Measurements from ENCODE around the gene DEK.

The DEK gene

GRCh38 chr6:18259675-18260447 is 4.5 kb downstream of the DEK start:
- H3K4me3 ChIP-seq (ENCODE audit: low read length), result no peak overlapping the region
- no peak for TF ChIP-seq ZNF274 (IDR thresholded peaks at IDR 0.05; ENCODE audit: low read depth, low read length)

DNA sequence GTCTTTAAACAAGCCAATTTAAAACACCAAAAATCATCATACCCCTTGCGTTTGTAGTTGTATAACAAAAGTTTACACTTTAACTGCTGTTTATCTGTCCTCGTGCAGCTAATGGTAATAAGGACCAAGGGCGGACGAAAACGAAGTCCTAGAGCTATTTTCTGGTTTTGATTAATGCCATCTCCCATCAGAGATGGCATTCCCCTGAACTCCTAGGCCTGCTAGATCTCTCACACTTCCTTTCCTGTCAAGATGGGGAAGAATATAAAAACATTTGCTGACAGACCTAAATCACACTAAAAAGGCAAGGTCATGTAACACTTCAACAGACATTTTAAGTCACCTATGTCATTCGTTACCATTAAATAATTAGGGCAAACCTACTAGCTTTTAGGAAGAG is 9.5 kb downstream of the DEK start:
- TF ChIP-seq ZNF274 (IDR thresholded peaks at IDR 0.05; ENCODE audit: low read depth, low read length), result no peak
- H3K4me3 ChIP-seq (ENCODE audit: low read length), result no peak overlapping the region

GRCh38 chr6:18253635-18254034 is 10.7 kb downstream of the DEK start:
- H3K4me3 ChIP-seq (ENCODE audit: low read length), result no peak overlapping the region
- no peak for TF ChIP-seq ZNF274 (IDR thresholded peaks at IDR 0.05; ENCODE audit: low read depth, low read length)

DNA sequence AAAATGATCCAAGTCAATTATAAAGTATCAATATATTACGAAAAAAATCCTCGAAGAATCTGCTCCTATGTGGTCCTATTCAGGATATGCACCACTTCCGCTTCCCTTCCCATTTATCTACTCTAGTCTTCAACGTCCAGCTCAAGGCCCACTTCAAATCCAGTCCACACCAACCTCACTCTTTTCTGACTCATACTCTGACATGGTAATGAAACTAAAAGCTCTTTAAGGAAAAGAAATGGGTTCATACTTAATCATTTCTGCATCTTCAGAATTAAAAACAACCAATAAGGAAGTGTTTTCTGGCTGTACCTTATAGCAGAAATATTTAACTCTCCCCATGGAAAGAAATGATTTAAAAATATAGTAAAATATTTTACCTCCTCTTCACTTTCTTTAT is 15.1 kb downstream of the DEK start:
- H3K4me3 ChIP-seq (ENCODE audit: low read length), result no peak overlapping the region
- TF ChIP-seq ZNF274 (IDR thresholded peaks at IDR 0.05; ENCODE audit: low read depth, low read length), result no peak

DNA sequence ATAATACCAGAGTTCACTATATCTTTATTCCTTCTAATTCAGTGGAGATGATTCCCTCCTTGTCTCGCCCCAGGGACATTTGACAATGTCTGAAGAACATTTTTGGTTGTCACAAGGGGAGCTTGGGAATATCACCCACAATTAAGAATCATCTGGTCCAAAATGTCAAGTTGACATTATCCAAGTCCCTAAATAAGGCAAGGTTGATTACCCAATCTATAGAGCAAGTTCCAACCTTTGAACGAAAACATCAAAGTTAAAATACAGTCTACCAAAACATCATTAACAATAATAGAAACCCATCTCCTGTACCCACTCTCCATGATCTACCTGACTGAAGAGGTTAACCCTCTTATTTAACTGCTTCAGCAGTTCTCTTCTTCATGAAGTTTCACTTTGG is 15.6 kb downstream of the DEK start:
- no peak for TF ChIP-seq ZNF274 (IDR thresholded peaks at IDR 0.05; ENCODE audit: low read depth, low read length)
- no peak overlapping the region for H3K4me3 ChIP-seq (ENCODE audit: low read length)

DNA sequence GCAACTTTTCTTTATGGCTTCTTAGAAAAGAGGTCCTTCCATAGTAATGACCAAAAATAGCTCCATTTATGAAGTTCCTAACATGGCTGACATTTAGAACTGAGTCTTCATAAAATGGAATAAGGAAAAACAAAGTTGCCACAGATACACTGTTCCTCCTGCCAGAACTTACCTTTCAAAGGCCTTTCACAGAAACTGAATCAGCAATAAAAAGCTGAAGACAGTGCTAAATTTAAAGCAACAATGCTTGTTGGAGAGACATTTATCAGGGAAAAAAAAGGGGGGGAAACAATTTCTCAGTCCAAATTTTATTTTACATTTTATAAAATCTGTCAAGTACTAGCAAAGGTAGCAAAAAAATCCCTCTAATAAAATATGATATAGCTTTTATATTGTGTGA is 17.3 kb downstream of the DEK start:
- H3K4me3 ChIP-seq (ENCODE audit: low read length), result no peak overlapping the region
- no peak for TF ChIP-seq ZNF274 (IDR thresholded peaks at IDR 0.05; ENCODE audit: low read depth, low read length)

- H3K4me3 ChIP-seq (ENCODE audit: low read length), result no peak overlapping the region
- TF ChIP-seq ZNF274 (IDR thresholded peaks at IDR 0.05; ENCODE audit: low read depth, low read length), result no peak
These were observed 18.1 kb downstream of the DEK start for GRCh38 chr6:18246205-18246604.

DNA sequence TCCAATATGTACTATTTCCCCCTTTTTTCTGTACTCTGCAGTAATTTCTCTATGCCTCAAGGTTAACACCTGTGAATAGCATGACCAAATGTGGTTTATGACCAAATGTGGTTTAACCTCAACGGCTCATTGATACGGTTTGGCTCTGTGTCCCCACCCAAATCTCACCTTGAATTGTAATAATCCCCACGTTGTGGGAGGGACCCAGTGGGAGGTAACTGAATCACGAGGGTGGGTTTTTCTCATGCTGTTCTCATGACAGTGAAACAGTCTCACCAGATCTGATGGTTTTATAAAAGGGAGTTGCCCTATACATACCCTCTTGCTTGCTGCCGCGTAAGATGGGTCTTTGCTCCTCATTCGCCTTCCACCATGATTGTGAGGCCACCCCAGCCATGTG is 18.7 kb downstream of the DEK start:
- no peak for TF ChIP-seq ZNF274 (IDR thresholded peaks at IDR 0.05; ENCODE audit: low read depth, low read length)
- no peak overlapping the region for H3K4me3 ChIP-seq (ENCODE audit: low read length)

- no peak overlapping the region for H3K4me3 ChIP-seq (ENCODE audit: low read length)
- TF ChIP-seq ZNF274 (IDR thresholded peaks at IDR 0.05; ENCODE audit: low read depth, low read length), result no peak
These were observed 19.3 kb downstream of the DEK start for GRCh38 chr6:18245079-18245478.

GRCh38 chr6:18244251-18244650 is 20.1 kb downstream of the DEK start:
- TF ChIP-seq ZNF274 (IDR thresholded peaks at IDR 0.05; ENCODE audit: low read depth, low read length), result no peak
- H3K4me3 ChIP-seq (ENCODE audit: low read length), result no peak overlapping the region

DNA sequence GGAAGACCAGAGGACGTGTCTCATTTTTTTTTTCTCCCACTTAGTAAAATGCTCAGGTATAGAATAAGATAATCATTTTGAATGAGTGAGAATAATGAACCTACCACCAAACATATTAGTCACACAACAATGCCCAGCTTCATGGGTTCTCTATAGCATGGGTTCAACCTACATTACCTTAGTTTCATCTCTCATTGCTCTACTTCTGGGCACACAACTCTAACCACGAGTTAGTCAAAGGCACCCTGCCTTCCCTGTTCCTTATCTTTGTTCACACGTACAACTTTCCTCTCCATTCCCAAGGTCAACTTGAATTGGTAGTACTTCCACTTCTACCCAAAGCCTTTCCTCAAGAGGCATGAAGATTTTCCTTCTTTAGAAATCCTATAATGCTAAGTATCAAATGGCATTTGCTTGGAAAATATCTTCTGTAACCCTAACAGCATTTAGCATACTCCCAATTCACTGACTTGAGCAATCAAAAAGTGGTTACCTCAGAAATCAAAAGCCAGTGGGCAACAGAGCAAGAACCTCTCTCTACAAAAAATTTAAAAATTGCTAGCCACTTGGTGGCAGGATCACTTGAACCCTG is 20.9 kb downstream of the DEK start:
- no peak for TF ChIP-seq ZNF274 (IDR thresholded peaks at IDR 0.05; ENCODE audit: low read depth, low read length)
- H3K4me3 ChIP-seq (ENCODE audit: low read length), result no peak overlapping the region

- no peak overlapping the region for H3K4me3 ChIP-seq (ENCODE audit: low read length)
- no peak for TF ChIP-seq ZNF274 (IDR thresholded peaks at IDR 0.05; ENCODE audit: low read depth, low read length)
These were observed 22.1 kb downstream of the DEK start for GRCh38 chr6:18242062-18242851.

GRCh38 chr6:18241208-18242038 is 22.9 kb downstream of the DEK start:
- no peak overlapping the region for H3K4me3 ChIP-seq (ENCODE audit: low read length)
- TF ChIP-seq ZNF274 (IDR thresholded peaks at IDR 0.05; ENCODE audit: low read depth, low read length), result no peak

- TF ChIP-seq ZNF274 (IDR thresholded peaks at IDR 0.05; ENCODE audit: low read depth, low read length), result no peak
- H3K4me3 ChIP-seq (ENCODE audit: low read length), result no peak overlapping the region
These were observed 24.1 kb downstream of the DEK start for GRCh38 chr6:18240230-18240629.
